NCI-H2029 treated with DMSO at 0.1 percent for 48 hours (cell line): ENCODE results near the gene ADAM8.

Experiments
- DNase-seq: peaks from one replicate; lab custom pipeline; 2025; lab: John Stamatoyannopoulos, UW

ADAM8 gene

DNA sequence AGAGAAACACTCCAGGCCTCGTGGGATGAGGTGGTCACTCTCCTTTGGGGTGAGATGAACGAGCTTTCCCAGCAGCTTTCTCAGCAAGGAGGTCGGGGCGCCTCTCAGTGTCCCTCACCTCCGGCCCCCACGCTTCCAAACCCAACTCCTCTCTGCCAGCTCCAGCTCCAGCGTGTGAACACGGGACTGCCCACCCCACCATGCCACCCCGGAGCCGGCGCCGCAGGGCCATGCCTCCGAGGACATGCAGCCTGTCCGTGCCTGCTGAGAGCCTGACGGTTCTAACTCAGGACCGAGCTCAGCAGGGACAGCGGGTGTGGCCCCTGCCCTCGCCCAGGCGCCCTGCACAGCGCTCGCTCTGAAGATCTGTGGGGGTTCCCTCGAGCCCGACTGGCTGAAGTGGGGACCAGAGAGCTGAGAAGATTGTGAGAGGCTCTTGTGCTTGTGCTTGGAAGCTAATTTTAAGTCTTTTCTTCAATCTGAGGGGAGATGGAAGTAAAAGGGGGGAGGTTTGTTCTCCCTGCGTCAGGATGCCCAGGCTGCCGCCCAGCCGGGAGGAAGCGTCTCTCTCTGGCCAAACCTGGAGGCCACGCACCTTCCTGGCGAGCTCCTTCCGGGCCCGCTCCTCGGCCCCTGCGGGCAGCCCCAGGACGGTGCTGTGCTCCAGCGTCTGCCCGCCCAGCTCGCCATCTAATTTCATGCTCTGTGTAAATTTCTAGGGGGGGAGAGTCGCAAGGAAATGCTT is 5.1 kb upstream of the ADAM8 start:
- DNase-seq, result no peak

DNA sequence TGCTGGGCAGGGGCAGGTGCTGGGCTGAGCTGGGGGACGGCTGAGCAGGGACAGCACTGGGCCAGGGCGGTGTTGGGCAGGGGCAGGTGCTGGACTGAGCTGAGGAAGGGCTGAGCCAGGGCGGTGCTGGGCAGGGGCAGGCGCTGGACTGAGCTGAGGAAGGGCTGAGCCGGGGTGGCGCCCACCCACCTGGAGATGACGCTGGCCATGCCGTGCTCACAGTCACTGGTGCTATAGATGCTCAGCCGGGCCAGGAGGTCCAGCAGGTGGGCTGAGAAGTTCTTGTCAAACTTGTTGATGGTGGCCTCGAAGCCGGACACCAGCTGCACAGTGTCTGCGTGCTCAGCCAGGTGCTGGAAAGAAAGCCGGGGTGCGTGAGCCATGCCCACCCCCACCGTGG is 4.4 kb upstream of the ADAM8 start:
- DNase-seq, result no peak

DNA sequence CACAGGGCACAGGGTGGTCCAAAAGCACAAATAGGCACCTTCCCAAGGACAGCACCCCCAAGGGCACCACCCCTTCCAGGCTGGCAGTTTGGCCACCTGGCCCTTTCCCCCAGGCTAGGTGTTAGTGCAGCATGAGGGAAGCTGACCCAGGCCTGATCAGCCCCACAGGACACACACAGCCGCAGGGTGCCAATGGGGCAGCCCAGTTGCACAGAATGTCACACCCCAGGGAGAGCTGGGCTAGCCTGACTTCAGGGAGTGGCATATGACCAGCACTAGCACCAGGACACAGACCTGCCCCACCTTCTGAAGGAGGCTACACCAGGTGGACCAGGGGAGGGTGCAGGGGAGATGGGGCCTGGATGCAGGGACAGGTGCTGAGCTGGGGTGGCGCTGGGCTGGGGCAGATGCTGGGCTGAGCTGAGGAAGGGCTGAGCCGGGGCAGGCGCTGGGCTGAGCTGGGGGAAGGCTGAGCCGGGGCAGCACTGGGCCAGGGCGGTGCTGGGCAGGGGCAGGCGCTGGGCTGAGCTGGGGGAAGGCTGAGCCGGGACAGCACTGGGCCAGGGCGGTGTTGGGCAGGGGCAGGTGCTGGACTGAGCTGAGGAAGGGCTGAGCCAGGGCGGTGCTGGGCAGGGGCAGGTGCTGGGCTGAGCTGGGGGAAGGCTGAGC is 3.9 kb upstream of the ADAM8 start:
- DNase-seq, result no peak

DNA sequence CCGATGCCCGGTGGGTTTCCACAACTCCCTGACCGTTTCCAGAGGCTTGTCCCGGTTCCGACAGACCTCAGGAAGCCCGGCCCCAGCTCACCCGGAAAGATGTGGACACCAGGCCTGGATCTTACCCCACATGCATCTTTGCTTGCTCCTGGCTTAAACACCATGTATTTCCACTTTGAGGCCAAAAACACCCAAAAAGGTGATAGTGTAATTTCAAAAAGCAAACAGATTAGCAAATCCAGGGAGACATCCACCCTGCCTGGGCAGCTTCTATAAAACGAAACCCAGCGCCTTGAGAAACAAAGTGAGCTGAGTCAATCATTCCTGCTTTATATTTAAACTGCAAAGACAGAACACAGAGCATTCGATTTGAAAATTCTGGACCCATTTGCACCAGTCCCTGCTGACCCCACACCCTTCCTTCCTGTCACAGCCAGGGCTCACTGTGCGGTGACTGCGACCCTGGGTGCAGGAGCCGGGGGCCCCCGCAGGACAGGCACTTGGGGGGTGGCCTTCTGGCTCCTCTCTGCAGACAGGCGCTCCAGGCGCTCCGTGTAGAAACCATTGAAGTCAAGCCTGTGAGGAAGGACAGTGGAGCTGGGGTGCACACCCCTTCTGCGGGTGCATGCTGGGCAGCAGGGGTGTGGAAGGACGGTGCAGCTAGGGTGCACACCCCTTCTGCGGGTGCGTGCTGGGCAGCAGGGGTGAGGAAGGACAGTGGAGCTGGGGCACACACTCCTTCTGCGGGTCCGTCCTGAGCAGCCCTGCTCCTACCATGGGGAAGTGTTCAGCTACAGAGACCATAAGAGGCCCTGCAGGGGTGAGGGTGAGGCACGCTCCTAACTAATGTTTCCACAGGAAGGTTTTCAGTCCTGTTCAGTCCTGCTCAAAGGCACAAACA is 2.9 kb upstream of the ADAM8 start:
- DNase-seq, result no peak

DNA sequence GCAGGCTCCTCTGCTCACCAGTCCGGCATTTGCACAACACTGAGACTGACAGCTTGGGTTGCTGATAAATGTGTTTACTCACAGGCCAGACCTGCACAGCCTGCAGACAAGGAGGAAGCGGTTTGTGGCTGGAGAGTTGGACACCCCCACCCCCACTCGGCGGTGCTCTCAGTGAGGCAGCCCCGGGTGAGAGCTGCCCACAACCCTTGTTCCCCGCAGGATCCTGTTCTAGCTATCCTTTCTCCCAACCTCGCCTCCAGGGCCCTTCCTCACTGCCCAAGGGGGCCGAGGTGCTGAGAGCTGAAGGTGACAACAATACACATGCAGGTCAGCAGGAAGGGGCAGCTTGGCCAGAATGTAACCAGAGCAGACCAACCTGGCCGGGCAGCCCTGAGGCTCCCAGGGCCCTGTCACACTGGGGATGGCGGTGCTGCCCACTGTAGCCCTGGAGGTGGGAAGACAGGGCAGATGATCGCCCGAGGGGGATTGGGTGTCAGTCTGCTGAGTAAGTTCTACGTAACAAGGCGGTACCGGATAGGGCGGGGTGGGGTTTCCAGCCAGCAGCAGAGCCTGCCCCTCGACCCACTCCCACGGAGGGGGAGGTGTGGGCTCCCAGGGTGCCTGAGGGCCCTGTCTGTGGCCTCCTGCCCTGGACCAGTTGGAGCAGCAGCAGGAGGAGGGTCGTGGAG is 2.1 kb upstream of the ADAM8 start:
- DNase-seq, result no peak

DNA sequence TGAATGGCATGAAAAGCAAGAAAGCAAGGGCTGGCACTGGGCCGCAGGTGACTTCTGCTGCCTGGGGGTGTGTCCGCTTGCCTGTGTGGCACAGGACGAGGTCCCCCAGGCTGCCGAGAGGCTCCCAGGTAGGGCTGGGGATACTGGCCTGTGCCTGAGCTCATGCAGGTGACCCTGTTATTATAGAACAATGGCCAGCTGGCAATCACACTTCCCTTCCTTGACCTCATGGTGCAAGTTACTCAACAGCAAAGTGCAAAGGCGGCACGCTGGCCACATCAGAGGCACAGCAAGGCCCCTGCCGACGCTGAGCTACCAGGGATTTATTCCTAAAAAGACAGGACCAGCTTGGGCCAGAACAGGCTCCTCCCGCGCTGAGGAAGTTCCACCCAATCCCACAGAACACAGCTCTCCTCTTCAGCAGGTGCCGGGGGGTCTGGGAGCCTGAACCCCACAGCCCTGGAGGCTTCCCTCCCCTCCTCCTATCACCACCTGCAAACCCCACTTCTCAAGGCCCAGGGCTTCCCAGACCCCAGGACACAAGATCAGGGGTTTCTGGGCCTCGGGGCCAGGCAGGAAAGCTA is 1.4 kb upstream of the ADAM8 start:
- no peak for DNase-seq

DNA sequence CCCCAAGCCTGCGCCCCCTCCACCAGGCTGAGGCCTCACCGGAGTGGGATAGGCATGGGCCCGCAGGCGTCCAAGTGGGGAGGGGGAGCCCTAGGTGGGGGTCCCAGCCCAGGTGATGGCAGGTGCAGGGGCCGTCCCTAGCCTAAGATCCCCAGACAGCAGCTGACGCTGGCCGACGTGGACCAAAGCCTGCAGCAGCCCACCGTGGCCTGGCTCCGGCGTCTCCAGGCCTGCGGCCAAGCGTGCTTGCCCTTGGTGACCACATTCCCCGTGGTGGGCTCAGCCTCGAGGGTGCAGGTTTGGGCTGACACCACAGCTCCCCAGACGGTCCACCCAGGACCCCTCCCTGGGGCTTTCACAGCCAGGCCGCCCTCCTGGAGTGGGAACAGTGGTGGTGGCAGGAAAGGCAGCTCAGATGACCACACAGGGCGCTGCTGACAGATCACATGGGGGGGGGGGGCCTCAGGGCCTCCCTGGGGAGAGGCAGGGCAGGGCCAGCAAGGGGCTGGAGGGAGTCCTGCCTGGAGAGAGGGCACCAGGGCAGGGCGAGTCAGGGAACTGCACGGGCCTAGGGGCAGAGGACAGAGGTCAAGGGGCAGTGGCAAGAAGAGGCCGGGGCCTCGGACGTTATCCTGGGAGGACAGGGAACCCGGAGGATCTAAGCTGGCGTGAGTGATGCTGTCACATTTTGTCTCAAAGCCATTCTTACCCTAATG is 767 bp upstream of the ADAM8 start:
- no peak for DNase-seq

DNA sequence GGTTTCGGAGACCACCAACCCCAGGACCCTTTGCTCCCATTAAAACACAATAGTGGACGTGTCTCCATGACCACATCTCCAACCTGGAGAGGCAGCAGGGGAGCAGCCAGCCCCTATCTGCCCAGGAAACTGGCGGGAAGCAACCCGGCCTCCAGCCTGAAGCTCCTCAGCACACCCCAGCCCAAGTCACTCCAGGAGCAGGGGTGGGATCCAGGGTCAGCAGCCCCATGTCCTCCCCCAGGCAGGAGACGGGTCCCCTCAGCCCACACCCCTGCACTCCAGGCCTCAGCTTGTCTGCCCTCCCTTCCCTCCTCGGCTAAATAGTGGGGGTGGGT is 601 bp downstream of the ADAM8 start:
- DNase-seq, result no peak

DNA sequence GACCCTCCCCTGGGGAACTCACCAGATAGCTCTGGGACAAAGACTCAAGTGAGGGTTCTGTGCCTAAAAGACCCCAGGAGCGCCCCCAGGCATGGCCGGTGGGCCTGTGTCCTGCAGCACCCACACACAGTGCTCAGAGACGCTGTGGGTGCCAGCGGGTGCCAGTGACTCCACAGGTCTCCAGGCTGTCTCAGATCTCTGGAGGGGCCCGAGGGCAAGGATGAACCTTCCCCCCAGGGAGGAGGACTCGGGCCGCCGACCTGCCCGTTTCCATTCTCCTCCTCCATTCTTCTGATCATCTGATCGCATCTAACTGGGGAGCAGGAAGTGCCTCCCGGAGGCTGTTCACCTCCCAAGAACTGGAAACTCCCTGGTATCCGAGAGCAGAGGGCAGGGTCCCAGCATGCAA is 980 bp downstream of the ADAM8 start:
- no peak for DNase-seq

DNA sequence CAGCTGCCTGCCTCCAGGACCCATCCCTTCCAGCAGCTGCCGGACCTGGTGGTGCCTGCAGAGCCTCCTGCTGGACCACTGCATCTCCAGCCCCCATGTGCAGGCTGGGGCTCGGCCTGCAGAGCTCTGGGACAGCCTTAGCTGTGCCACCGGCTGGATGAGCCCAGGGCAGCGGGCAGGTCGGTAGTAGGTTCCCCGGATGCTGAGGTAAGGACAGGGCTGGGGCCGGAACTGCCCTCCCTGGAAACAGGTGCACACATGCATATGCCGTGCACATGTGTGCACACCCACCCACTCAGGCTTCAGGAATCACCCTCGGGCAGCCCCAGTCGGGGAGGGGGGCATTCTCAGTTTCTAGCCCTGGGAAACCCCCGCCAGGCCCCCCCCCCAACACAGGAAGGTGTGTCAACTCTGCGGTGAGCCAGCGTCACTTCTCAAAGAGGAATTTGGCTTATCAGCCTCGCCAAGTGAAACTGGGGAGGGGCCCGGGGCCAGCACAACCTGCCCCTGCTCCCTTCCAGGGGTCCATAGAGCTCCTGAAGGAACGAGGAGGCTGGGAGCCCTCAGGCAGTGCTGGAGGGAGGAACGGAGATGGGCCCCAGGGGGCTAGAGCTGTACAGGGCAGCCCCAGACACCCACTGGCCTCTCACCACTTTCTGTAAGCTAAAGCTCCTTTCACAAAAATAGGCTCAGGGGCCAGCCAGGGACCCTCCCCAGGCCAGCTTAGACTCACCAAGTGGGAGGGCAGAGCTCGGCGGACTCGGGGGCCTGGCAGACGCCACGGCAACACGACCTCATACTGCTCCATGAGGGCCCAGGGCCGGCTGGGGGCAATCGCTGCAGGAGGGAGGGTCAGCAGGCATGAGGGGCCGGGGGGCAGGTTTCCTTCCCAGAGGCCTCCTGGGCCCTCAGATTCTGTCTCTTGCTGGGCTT is 1.7 kb downstream of the ADAM8 start:
- no peak for DNase-seq

DNA sequence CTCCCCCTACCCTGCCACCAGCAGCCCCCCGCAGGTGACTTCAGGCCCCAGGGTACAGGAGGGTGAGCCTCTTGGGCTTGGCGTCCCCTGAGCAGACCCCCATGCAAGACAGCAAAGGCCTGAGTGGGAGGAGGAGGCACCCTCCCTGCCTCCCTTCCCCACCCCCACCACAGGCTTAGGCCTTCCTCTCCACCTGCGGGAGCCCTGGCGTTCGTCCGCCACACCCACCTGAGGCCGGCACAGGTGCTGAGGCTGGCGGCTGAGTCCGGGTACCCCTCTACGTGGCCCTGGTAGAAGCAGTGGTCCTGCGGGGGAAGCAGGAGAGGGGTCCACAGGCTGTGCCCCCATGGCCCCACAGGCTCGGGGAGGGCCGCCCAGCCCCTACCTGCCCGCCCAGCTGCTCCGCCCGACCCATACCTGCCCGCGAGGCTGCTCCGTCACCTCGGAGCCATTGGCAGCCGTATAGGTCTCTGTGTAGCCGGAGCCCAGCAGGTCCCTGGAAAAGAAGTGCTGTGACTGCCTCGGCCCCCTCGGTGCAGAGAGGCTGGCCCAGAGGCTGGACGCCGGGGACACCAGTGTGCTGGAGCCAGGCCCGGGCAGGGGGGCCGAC is 3.0 kb downstream of the ADAM8 start:
- DNase-seq, result no peak

DNA sequence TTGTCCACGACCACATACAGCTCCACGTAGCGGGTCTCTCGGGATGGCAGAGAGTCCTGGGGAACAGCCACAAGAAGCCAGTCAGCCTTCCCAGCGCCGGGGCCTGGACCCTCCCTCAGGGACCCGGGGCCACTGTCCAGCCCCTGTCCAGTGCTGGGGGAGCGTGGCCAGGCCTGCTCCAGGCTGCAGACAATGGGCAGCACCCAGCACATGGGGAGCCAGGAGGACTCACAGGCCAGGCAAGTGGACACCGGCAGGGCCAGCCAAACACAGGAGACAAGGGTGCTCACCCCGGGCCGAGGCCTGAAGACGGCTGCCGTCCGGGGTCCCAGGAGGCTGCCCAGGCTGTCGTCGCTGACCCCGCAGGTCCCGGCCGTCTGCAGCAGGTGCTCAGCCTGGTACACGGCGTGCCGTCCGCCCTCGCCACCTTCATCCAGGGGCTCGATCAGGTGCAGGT is 3.7 kb downstream of the ADAM8 start:
- DNase-seq, result no peak

DNA sequence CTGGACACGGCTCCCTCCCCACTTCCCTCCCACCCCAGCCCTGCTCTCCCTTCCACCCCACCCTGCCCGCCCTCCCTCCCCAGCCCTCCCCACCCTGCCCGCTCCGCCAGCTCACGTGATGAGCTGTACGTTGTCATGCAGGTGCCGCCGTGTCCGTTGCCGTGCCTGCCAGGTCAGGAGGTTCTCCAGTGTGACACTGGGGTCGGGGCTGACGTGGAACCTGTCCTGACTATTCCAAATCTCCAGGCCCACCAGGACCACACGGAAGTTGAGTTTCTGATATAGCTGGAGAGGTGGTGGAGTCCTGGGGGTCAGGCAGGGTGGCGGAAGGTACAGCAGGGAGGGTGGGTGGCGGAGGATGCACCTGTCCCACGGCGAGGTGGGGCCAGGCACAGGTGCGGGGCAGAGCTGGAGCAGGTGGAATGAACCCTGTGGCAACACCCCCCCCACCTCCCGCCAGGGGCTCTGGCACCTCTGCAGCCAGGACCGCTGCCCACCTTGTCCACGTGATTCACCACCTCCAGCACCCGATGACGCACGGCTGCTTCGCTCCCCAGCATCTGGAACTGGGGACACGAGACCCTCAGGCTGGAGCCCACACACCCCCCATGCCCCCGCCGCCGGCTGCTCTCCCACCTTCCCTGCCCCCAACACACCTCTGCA is 4.2 kb downstream of the ADAM8 start:
- no peak for DNase-seq

DNA sequence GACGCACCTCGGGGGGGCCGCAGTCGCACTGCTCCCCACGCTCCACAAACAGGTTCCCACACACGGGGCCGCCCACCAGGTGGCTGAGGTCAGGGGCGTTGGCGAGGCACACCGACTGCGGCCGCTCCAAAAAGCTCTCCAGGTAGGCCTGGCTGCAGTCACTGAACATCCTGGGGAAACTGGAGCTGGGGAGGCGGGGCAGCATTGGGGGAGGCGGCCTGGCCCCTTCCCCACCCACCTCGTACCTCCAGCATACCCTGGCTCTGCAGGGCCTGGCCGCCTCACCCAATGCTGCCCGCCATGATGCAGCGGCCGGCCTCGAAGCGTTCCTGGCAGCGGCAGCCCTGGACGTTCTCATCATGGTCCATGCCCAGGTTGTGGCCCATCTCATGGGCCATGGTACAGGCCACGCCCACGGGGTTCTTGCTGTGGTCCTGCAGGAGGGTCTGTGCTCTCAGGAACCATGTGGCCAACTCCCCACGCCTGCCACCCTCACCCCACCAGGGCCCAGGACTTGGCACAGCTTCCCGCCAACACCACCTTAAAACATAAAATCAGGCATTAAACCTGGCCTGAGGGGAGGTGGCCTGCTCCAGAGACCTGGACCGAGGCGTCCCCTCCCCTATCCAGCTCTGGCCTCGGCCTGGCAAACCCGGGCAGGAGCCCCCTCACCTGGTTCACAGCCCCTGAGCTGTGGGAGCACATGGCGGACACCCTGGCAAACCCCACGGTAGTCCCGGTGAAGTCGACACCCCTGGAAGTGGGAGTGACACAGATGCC is 5.0 kb downstream of the ADAM8 start:
- DNase-seq, result no peak

DNA sequence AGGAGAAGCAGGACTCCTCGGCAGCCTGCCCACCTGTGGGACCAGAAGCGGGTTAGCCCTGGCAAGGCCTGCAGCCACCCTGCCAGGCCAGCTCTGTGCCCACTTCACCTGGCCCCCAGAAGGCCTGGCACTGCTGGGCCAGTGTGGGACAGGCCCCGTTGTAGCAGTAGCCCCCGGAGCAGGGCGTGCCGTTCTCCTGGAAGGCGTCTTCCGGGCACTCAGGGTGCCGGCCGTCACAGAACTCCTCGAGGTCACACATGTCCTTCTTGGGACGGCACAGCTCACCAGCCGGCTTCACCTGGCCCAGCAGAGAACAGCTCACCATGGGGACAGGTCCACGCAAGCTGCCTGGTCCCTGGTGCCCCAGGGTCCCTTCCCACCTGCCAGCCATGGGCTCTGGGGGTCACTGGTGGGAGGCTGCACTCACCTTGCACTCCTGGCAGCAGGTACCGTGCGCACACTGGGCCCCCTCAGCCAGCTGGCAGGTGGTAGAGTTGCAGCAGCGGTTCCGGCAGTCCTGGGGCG is 5.8 kb downstream of the ADAM8 start:
- DNase-seq, result no peak

DNA sequence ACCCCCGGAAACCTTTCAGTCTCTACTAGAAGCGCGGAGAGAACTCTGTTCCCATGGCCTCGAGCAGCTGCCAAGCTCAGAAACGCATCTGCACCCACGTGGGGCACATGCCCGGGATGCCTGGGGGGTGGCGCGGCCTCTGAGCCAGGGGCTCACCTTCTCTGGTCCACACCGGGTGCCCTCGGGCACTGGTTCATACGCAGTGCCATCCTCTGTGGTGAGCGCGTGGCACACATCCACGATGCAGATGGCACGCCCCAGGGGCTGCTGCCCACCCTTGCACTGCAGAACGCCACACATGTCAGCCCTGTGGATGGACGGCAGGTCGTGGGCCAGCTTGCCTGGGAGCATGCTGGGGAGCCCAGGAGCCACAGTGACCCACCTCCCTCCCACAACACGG is 6.5 kb downstream of the ADAM8 start:
- no peak for DNase-seq

DNA sequence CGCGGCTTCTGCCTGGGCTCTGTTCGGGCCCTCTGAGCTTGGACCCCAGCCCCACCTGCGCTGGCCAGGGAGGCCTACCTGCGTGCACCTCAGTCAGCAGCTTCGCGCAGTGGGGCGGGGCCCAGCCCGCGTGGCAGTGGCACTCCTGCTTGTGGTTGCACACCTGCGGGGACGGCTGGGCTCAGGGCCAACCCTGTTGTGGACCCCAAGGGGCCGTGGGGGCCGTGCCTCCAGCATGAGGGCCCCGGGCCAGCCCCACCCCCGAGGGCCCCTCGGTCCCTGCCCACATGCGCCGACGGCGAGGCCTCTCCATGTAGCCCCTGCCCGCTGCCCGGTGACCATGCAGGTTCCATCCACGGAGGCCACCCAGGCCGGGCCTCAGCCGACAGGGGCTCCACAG is 7.3 kb downstream of the ADAM8 start:
- DNase-seq, result no peak

DNA sequence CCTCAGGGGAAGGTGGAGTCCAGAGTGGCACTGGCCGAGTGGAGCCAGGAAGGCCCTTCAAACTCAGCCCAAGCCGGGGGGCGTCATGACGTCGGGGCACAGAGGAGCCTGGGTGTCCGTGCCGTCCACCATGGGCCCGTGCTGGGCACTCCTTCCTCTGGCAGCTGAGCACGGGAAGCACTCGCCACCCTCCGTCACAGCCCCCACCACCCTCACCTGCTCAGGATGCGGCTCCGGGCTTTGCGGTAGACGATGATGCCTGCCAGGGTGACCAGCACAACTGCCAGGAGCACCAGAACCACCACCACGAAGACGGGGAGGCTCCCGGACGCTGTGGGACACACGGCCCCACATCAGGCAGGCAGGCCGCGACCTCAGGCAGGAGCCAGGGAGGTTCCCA is 8.1 kb downstream of the ADAM8 start:
- DNase-seq, result no peak
